Activated CD4-positive, alpha-beta T cell treated with anti-CD3 and anti-CD28 coated beads for 4 hours (primary cell): Measurements from ENCODE around the gene MEGF6.
A peak's percentile ranks its signal among the peaks of the same experiment; 100 is the strongest.

Experiments
- DNase-seq, 2 donors: peaks; one replicate each; pipeline ENCODE4 v3.0.0-alpha.2; 2020

Gene MEGF6

GRCh38 chr1:3453891-3454810 lies 157.2 kb downstream of the MEGF6 start, which contains the start of gene ARHGEF16:
TSS of gene ARHGEF16 (plus strand) at chr1:3454665. CDS start at chr1:3463085, 8,420 bp downstream.
- DNase-seq, result peak in 1 of 2 donors; percentile 28

- DNase-seq, result peak; percentile 67 to 75
Measured at GRCh38 chr1:3453203-3453761, 158.0 kb downstream of the MEGF6 start.

- no peak for DNase-seq
Measured at GRCh38 chr1:3452866-3453175, 158.5 kb downstream of the MEGF6 start.

- DNase-seq, result no peak
Measured at GRCh38 chr1:3451994-3452865, 159.1 kb downstream of the MEGF6 start.

GRCh38 chr1:3450983-3451382 lies 160.3 kb downstream of the MEGF6 start:
- no peak for DNase-seq

- no peak for DNase-seq
Measured at GRCh38 chr1:3450202-3450863, 161.0 kb downstream of the MEGF6 start.

GRCh38 chr1:3444736-3445135 lies 166.6 kb downstream of the MEGF6 start:
- no peak for DNase-seq

- no peak for DNase-seq
Measured at GRCh38 chr1:3444298-3444697, 167.0 kb downstream of the MEGF6 start.

- DNase-seq, result no peak
Measured at GRCh38 chr1:3443807-3444206, 167.5 kb downstream of the MEGF6 start.

- no peak for DNase-seq
Measured at GRCh38 chr1:3442901-3443300, 168.4 kb downstream of the MEGF6 start.

GRCh38 chr1:3442331-3442730 lies 169.0 kb downstream of the MEGF6 start:
- DNase-seq, result no peak

GRCh38 chr1:3441880-3442279 lies 169.4 kb downstream of the MEGF6 start:
- no peak for DNase-seq

- no peak for DNase-seq
Measured at GRCh38 chr1:3441410-3441847, 169.9 kb downstream of the MEGF6 start.

GRCh38 chr1:3440711-3441409 lies 170.4 kb downstream of the MEGF6 start:
- no peak for DNase-seq

GRCh38 chr1:3440300-3440681 lies 171.0 kb downstream of the MEGF6 start:
- no peak for DNase-seq
